Measurements from ENCODE around the gene DRC7.

DNA sequence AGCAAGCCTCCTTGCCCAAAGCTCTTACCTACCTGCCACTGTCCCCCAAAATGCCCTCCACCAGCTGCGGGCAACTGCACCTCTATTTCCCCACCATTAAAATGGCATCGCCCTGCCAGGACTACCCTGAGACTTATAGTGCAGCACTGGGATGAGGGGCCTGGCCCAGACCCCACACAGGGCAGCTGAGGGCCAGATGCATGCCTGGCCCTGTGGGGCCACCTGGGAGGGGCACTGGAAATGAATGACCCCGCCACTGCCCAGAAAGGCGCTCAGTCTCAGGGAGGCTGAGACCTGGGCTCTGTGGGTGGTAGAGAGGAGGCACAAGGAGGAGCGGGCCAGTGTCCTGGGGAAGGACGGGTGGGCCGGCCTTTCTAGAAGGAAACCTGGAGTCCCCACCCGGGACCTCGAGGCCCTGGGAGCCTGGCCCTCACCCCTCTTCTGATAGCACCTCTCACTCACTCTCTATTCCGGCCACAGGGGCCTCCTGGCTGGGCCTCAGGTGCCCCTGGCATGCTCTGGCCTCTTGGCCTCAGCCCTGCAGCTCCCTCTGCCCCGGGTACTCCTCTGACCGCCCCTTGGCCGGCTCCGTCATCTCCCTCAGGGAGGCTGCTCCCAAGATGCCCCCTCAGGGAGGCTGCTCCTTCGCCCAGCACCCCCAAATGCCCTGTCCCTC lies 67.9 kb downstream of the DRC7 start:
- no peak for TF ChIP-seq CTCF (IDR thresholded peaks at IDR 0.05)
- TF ChIP-seq POLR2AphosphoS5 (IDR thresholded peaks at IDR 0.05; ENCODE audit: insufficient read depth in 1 of 2, low read depth in 1 of 2) = no peak
